ENCODE measurements around the gene CCDC157.

CCDC157 gene

DNA sequence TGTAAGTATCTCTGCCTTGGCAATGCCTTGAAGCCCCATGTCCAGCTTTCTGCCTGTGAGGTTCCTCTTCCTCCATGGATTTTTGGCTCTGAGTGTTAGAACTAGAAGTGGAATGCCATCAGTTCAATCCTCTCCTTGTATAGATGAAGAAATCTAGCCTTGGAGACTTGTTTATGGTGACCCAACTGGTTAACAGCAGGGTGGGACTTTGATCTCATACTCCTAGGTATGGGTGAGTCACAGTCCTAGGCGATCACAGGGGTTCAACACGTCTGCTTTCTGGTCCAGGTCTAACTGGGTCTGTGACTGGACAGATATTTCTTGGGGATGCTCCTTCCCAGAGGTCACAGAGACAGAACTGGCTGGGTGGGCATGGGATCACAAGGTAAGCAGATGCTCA, 59.6 kb downstream of the CCDC157 start:
- DNase-seq = no peak

DNA sequence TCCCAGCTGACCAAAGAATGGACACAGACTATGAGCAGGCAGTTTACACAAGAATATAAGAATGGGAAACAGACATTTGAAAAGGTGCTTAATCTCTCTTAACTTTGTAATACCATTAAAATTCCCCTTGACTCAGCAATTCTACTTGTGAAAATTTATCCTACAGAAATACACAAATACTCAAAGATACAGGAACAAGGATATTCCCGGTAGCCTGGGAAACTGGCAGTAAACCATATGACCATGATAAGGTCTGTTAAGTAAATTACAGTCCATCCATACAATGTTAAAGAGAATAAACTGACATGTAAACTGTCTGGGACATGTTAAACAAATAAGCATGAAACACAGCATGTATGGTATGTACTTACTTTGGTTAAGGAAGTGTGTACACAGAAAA, 60.0 kb downstream of the CCDC157 start:
- DNase-seq = no peak

- DNase-seq = no peak
These were observed 63.7 kb downstream of the CCDC157 start for GRCh38 chr22:30420347-30421125.

DNA sequence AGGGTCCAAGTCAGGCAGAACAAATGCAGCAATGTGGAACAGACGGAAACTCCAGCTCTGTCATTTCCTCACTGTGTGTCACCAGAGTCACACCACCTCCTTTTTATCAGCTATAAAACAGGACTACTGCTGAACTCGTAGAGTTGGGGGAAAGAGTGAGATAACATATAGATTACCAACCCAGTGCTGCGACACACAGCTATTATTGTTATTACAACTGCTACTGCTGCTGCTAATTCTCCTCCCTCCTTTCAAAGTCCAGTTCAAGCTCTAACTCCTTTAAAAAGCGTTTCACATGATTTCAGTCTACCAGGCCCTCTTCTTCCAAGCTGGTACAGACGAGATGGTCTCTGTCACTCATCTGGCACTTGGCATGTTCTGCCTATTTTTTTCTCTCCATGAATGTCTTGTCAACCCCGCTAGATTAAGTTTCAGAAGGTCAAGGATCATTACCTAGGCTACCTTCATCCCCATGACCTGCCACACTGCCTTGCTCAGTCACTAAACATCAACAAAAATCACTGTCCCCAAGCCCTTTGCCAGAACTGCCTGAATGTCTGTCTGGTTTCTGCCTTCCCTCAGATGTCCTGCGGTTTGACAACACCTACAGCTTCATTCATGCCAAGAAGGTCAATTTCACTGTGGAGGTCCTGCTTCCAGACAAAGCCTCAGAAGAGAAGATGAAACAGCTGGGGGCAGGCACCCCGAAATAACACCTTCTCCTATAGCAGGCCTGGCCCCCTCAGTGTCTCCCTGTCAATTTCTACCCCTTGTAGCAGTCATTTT, 65.1 kb downstream of the CCDC157 start:
- DNase-seq = no peak

GRCh38 chr22:30422481-30423300, 65.9 kb downstream of the CCDC157 start:
- peak; percentile 40 for DNase-seq

GRCh38 chr22:30423301-30423958, 66.6 kb downstream of the CCDC157 start:
- DNase-seq = peak; percentile 61

GRCh38 chr22:30423959-30424533, 67.2 kb downstream of the CCDC157 start:
- DNase-seq = peak; percentile 95

GRCh38 chr22:30424534-30425326, 67.9 kb downstream of the CCDC157 start:
- DNase-seq = no peak

DNA sequence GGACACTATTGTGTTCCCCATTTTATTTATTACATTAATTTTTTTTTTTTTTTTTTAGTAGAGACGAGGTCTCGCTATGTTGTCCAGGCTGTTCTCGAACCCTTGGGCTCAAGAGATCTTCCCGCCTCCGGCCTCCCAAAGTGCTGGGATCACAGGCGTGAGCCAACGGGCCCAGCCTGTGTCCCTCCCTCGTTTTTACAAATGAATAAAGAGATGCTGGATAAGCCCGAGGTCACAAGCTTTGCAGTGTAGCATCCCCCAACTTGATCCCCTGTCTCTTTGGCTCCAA, 68.5 kb downstream of the CCDC157 start:
- DNase-seq = no peak

DNA sequence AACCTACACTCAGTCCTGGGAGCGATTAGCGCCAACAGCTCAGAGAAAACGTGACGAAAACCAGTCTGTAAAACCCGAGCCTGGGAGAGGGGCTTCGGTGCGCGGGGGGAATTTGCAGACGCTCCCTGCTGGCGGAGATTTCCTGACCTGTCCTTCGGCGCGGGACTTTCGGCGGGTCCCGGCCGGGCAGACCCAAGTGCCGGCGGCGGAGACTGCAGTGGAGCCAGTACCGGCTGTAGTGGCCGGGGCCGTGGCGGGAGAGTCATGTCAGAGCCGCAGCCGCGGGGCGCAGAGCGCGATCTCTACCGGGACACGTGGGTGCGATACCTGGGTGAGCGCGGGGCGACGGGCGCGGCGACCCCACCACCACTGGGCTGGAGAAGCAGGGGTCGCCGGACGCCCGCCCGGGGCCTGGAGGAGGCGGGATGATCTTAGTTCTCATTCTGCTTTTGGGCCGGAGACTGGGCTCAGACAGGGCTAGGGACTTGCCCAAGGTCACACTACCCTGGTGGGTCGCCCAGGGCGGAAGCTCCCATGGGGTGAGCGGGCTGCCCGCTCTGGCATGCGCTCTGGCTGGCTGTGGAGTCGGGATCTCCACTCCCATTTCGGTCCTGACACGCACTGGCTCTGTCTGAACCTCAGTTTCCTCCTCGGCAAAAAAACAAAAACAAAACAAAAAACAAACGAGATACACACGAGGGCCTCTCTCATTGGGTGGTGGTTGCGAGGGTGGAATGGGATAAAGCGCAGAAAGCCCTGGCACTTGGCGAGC, 69.0 kb downstream of the CCDC157 start, which contains the start of gene MTFP1:
MTFP1 (plus strand) TSS at position 153 of the 772 bp plus-strand sequence; CDS start at position 265, 112 bp downstream.
- peak; percentile 58 for DNase-seq

Measured in stimulated activated CD4-positive, alpha-beta T cell treated with anti-CD3 and anti-CD28 coated beads, Interleukin-4, amount 100 ng/mL, for 1 hour (primary cell).